LHCN-M2 (cell line): ENCODE results near the gene UQCRHL. TPM values are rescaled to one million over a fixed set of nuclear protein-coding genes. Genes with fewer than 3 reads are reported as not detected.

ENCODE experiments used
- DNase-seq: peaks from one replicate; pipeline ENCODE4 v3.0.0-alpha.2; 2012; ENCODE audit warnings: low read depth
- total RNA-seq: library from RNA; depleted of rRNA; stranded (reverse); fragments of >200 nt; gene quantifications from 2 replicates; pipeline ENCODE4 v1.2.3, GENCODE V29; 2014; rRNA removed

Gene UQCRHL
- total RNA-seq, 1 experiment from 2014 or later: 1.4 TPM

DNA sequence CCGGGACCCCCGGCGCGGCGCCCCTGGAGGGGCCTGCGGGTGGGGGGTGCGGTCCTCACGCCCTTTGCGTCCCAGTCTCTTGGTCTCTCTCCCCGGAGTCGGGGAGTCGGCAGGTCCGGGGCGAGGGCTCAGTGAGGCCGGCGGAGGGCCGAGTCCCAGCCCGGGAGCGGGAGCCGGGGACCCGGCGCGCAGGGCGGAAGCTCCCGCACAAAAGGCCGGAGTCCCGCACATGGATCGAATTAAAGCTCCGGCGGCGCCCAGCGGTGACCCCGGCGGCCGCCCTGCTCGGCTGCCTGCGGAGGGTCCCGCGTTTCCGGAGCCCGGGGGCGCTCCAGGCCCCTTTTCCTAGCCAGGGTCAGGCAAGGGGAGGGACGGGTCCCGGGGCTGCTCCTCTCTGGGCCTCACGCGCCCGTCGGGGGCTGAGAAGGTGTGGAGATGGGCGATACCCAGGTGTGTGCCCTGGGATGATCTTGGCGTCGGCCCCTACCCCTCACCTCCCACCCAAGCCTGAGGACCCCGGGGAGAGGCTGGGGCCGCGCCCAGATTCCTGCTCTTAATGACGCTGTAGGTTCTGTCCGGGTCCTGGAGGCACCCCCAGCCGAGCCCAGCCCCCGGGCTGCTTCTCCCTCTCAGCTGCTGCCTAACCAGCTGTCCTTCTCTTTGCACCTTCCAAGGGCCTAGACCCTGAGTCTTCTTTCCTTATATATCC, 48.3 kb downstream of the UQCRHL start:
- no peak for DNase-seq

- DNase-seq: no peak
Observed at GRCh38 chr1:15758343-15758931, 49.0 kb downstream of the UQCRHL start, which contains the start of gene FBLIM1. Gene FBLIM1 (plus strand): TSS chr1:15758795. CDS start chr1:15764984, 6,189 bp downstream.

DNA sequence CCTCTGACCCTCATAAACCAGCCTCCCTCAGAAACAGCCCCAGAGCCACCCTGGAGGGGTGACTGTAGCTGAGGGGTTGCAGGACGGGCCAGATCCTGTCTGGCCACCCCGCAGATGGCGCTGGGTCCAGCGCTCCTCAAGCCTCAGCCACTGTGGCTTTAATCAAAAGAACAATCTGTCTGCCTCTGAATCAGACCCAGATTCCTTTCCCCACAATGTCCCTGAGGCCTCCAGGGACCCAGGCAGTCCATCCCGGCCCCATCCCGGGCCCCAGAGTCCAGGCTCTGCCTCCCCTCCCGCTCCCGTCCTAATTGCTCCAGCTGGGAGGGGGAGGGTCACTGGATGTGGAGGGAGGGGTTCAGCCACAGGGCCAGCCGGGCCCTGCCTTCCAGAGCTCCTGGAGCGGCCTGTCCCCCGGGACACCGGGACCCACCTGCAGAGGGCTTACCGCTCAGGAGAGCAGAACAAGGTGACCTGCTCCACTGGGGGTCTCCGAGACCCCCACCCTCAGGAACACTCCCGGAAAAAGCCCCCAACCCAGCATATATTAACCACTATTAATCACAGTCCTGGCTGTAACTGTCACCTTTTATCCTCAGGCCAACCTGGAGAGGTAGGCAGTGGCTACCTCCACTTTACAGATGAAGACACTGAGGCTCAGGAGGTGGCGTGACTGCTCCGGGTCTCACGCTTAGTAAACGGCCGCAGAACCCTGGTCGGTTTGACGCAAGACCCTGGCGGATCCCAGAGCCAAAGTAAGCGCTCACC, 49.7 kb downstream of the UQCRHL start:
- DNase-seq: no peak

Other genes with a start within 250 kb of the UQCRHL start
- gene AGMAT, start 222.6 kb downstream of the UQCRHL start, total RNA-seq: 2.6 and 3.7 TPM in 2 replicates
- gene DDI2, start 190.2 kb downstream of the UQCRHL start, total RNA-seq: 6.2 and 10.8 TPM in 2 replicates
- gene PLEKHM2, start 123.3 kb downstream of the UQCRHL start, total RNA-seq: 31.9 and 37.0 TPM in 2 replicates
- gene SLC25A34, start 71.4 kb downstream of the UQCRHL start, total RNA-seq: 0.19 and 0.40 TPM in 2 replicates
- gene TMEM82, start 65.2 kb downstream of the UQCRHL start, total RNA-seq: 0.11 TPM in 1 of 2 replicates, not detected in the other
- gene FBLIM1, start 48.9 kb downstream of the UQCRHL start, total RNA-seq: 10.3 and 10.4 TPM in 2 replicates
- 7.6 and 7.7 TPM in 2 replicates for gene SPEN, start 40.1 kb upstream of the UQCRHL start, total RNA-seq
- 37.0 and 44.4 TPM in 2 replicates for gene ZBTB17, start 168.5 kb upstream of the UQCRHL start, total RNA-seq
- gene SRARP, start 196.6 kb upstream of the UQCRHL start, total RNA-seq: not detected in 2 replicates
- 3.2 and 3.3 TPM in 2 replicates for gene HSPB7, start 210.4 kb upstream of the UQCRHL start, total RNA-seq
- not detected in 2 replicates for gene CLCNKA, start 214.4 kb upstream of the UQCRHL start, total RNA-seq
- gene CLCNKB, start 236.1 kb upstream of the UQCRHL start, total RNA-seq: not detected in 2 replicates